GM18858 (cell line): ENCODE measurements around the gene TPRN.

ENCODE experiments used
- ATAC-seq: cut with Tn5 transposase; IDR thresholded peaks from one replicate; pipeline ENCODE4 v1.9.1; 2021; ENCODE audit not compliant: unreplicated experiment

Gene TPRN

GRCh38 chr9:137190315-137190856 lies 10.2 kb downstream of the TPRN start:
- ATAC-seq = no peak

DNA sequence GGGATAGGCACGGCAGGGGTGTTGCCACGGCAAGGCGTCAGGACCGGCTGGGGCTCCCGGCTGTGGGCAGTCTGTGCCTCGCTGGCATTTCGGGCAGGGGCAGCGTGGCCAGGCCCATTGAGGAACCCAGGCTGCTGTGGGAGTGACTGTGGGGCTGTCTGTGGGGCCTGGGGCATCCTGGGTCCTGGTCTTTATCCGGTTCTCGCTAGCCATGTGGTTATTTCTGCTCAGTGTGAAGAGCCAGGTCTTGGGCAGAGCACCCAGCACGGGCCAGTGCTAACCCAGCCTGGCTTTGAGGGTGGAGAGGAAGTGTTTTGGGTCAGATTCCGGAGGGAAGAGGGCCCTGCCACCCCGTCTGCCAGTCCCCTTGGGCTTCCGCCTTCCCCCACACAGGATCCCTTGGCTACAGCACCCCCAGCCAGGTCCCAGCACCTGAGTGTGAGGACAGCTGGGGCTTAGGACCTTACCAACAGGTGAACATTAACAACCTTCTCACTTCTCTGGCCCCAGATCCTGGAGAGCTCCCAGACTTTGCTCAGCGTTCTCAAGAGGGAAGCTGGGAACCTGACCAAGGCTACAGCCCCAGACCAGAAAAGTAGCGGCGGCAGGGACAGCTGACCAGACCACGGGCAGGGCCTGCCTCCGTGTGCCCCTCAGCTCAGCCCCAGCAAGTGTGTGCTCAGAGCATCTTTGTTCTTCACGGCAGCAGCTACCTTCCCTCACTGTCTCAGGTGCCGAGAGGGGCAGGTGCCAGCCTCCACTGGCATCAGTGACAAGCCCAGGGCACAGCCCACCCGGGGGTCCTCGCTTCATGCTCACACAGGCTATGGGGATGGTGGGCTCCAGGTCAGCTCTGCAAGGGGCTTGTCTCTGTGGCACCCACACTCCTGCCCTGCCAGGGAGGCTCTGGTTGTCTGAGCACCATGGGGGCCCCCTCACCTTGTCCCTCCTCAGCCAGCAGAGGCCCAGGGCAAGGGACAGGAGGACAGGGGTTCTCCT lies 10.9 kb downstream of the TPRN start:
- ATAC-seq = no peak

GRCh38 chr9:137188490-137189296 lies 11.8 kb downstream of the TPRN start, which contains the start of the genes ANAPC2 and SSNA1:
ANAPC2 (minus strand) TSS chr9:137188560; CDS start chr9:137188532, 28 bp downstream.
SSNA1 (plus strand) TSS chr9:137188676; CDS start chr9:137188727, 51 bp downstream.
- ATAC-seq = peak; percentile 63

DNA sequence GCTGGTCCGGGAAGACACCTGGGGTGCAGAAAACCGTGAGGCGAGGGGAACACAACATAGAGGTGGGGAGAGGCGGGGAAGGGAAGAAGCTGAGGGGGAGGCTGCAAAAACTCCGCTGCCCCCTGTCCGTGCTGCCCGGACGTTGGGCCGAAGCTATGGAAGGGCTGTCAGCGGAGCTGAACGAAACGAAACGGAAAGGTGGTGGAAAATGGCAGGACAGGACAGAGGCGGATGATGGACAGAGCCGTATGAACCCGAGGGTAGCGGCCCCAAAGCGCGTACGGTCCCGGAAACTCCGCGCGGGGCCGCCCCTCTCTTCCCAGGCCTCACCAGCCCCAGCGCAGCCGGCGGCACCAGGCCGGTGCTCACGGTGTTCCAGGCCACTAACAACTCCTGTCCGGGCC lies 12.5 kb downstream of the TPRN start:
- no peak for ATAC-seq

DNA sequence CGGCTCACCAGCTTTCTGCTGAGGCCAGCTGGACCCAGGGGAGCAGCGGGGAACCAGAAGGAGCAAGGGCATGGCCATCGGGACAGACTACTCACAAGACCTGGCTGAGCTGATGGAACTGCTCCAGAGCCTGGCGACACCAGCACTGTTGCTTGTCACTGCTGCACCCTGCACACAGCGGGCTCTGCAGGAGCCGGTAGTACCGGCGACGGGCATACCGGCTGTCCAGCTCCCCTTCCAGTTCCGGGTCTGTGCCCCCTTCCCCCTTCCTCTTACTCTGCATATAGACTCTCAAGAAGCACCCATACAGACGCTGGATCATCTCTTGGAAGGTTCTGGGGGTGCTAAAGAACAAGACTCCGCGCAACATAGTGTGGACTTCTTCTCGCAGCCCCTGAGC lies 13.2 kb downstream of the TPRN start:
- ATAC-seq = no peak

DNA sequence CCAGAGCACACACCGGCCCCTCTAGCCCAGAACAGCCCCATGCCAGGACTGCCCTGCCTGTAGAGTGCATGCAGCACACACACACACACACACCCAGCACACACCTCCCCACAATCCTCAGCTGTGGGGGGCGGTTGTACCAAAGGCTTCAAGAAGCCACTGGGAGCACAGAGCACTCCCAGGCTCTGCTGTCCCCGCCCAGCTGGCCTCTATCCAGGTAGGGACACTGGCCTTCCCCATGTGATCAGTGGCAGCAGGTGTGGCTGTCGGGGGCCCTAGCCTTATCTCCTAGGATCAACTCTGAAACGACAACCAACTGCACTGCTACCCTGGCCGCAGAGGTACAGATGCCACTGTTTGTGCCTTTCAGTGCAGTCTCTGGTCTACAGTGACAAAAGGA lies 14.2 kb downstream of the TPRN start:
- no peak for ATAC-seq

- ATAC-seq = no peak
These were observed 14.6 kb downstream of the TPRN start for GRCh38 chr9:137185921-137186320.

GRCh38 chr9:137184881-137185660 lies 15.5 kb downstream of the TPRN start:
- no peak for ATAC-seq

DNA sequence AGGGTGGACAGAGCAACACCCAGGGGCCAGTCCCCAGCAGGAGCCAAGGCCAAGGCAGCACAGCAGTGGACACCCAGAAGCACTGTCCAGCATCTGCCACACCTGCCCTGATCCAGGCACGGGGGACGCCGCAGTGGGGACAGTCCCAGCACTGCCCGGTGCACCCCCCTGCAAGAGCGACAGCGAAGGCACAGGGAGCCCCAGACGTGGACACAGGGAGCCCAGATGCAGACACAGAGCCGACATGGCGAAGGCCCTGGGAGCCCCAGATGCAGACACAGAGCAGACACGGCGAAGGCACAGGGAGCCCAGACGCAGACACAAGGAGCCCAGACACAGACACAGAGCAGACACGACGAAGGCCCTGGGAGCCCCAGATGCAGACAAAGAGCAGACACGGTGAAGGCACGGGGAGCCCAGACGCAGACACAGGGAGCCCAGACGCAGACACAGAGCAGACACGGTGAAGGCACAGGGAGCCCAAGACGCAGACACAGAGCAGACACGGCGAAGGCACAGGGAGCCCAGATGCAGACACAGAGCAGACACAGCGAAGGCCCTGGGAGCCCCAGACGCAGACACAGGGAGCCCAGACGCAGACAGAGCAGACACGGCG lies 16.5 kb downstream of the TPRN start:
- ATAC-seq = no peak

GRCh38 chr9:137182836-137183235 lies 17.7 kb downstream of the TPRN start:
- ATAC-seq = no peak

GRCh38 chr9:137181680-137182079 lies 18.9 kb downstream of the TPRN start:
- no peak for ATAC-seq

GRCh38 chr9:137180491-137180890 lies 20.1 kb downstream of the TPRN start:
- ATAC-seq = no peak

GRCh38 chr9:137179761-137180160 lies 20.8 kb downstream of the TPRN start:
- ATAC-seq = no peak

- ATAC-seq = no peak
These were observed 21.5 kb downstream of the TPRN start for GRCh38 chr9:137178939-137179630.

GRCh38 chr9:137178201-137178938 lies 22.2 kb downstream of the TPRN start:
- no peak for ATAC-seq

- no peak for ATAC-seq
These were observed 24.0 kb downstream of the TPRN start for GRCh38 chr9:137176302-137177182.

GRCh38 chr9:137175345-137175961 lies 25.1 kb downstream of the TPRN start:
- ATAC-seq = no peak
